Neuronal stem cell (in vitro differentiated cells): ENCODE measurements around the gene LSM6.

ENCODE experiments used
- DNase-seq: peaks from one replicate; pipeline ENCODE4 v3.0.0-alpha.2; 2013; ENCODE audit warnings: low spot score
- H2AFZ ChIP-seq: one replicate; pipeline ENCODE4 v1.6.1; 2013; ENCODE audit warnings: mild to moderate bottlenecking, low read length, inconsistent platforms
- H2AK5ac ChIP-seq: 2 replicates; pipeline ENCODE4 v1.6.1; 2013; ENCODE audit warnings: low read depth, mild to moderate bottlenecking, inconsistent platforms, low read length, moderate library complexity, mixed read lengths
- H2BK120ac ChIP-seq: 2 replicates; pipeline ENCODE4 v1.6.1; 2013; ENCODE audit warnings: low read depth, mild to moderate bottlenecking, inconsistent platforms, low read length, moderate library complexity, mixed read lengths
- H2BK12ac ChIP-seq: one replicate; pipeline ENCODE4 v1.6.1; 2013; ENCODE audit warnings: low read length, inconsistent platforms
- H2BK15ac ChIP-seq: 2 replicates; pipeline ENCODE4 v1.6.1; 2013; ENCODE audit warnings: mild to moderate bottlenecking, low read length, inconsistent platforms, mixed read lengths
- H2BK5ac ChIP-seq: one replicate; pipeline ENCODE4 v1.6.1; 2013; ENCODE audit warnings: inconsistent platforms, mild to moderate bottlenecking, low read length, moderate library complexity
- H3K14ac ChIP-seq: one replicate; pipeline ENCODE4 v1.6.1; 2013; ENCODE audit warnings: low read length, inconsistent platforms
- H3K18ac ChIP-seq: 2 replicates; pipeline ENCODE4 v1.6.1; 2013; ENCODE audit warnings: low read length, inconsistent platforms
- H3K23ac ChIP-seq: 2 replicates; pipeline ENCODE4 v1.6.1; 2013; ENCODE audit warnings: low read depth, mild to moderate bottlenecking, mixed read lengths, low read length, inconsistent platforms; ENCODE audit not compliant: poor library complexity
- H3K27ac ChIP-seq: replicated peaks from 3 replicates; pipeline ENCODE4 v1.5.1; 2013; ENCODE audit warnings: low read length, inconsistent platforms
- H3K27me3 ChIP-seq, 3 experiments: 2 replicates each; pipeline ENCODE4 v1.6.1; 2013; ENCODE audit warnings: low read length in 3 of 3, mild to moderate bottlenecking in 2 of 3, inconsistent platforms in 1 of 3, low read depth in 1 of 3, mixed read lengths in 1 of 3, moderate library complexity in 1 of 3; ENCODE audit not compliant: control insufficient read depth in 3 of 3, insufficient read depth in 3 of 3
- H3K36me3 ChIP-seq, 2 donors: replicated peaks in 1 of 2; 2 replicates each; pipeline ENCODE4 v1.6.1; 2013; ENCODE audit warnings: low read length in 2 of 2; ENCODE audit not compliant: control insufficient read depth in 2 of 2, insufficient read depth in 2 of 2
- H3K4ac ChIP-seq: 2 replicates; pipeline ENCODE4 v1.6.1; 2013; ENCODE audit warnings: inconsistent platforms, mild to moderate bottlenecking, low read length, moderate library complexity
- H3K4me1 ChIP-seq, 2 donors: 1 replicate in 1 of 2; 2 replicates in 1 of 2; pipeline ENCODE4 v1.6.1; 2013; ENCODE audit warnings: low read length in 2 of 2, low read depth in 1 of 2; ENCODE audit not compliant: control insufficient read depth in 2 of 2, insufficient read depth in 1 of 2
- H3K4me2 ChIP-seq: one replicate; pipeline ENCODE4 v1.6.1; 2013; ENCODE audit warnings: mild to moderate bottlenecking, low read length, inconsistent platforms; ENCODE audit not compliant: insufficient read depth, poor library complexity, severe bottlenecking
- H3K4me3 ChIP-seq, 2 donors: 2 replicates each; pipeline ENCODE4 v1.5.1; 2013; ENCODE audit warnings: low read length in 2 of 2, mild to moderate bottlenecking in 2 of 2, inconsistent platforms in 1 of 2, moderate library complexity in 1 of 2
- H3K79me1 ChIP-seq: one replicate; pipeline ENCODE4 v1.6.1; 2013; ENCODE audit warnings: low read depth, mild to moderate bottlenecking, inconsistent platforms, low read length, moderate library complexity
- H3K9ac ChIP-seq: one replicate; pipeline ENCODE4 v1.6.1; 2013; ENCODE audit warnings: mild to moderate bottlenecking, low read depth, low read length, inconsistent platforms; ENCODE audit not compliant: poor library complexity
- H3K9me3 ChIP-seq, 2 donors: replicated peaks in 1 of 2; 2 replicates each; pipeline versions ENCODE3 to v1.6.1; 2013; ENCODE audit warnings: low read length in 2 of 2, mild to moderate bottlenecking in 2 of 2, inconsistent platforms in 1 of 2, low read depth in 1 of 2, mixed read lengths in 1 of 2, moderate library complexity in 1 of 2; ENCODE audit not compliant: control insufficient read depth in 2 of 2, insufficient read depth in 1 of 2
- H4K8ac ChIP-seq: one replicate; pipeline ENCODE4 v1.6.1; 2013; ENCODE audit warnings: low read depth, mild to moderate bottlenecking, inconsistent platforms, low read length, moderate library complexity
- H4K91ac ChIP-seq: one replicate; pipeline ENCODE4 v1.6.1; 2013; ENCODE audit warnings: low read length, low read depth, mild to moderate bottlenecking, inconsistent platforms; ENCODE audit not compliant: poor library complexity
- WGBS, 2 donors: extraction: QIAGEN DNeasy Blood & Tissue Kit; methylation state at CpG; one replicate each; pipeline ENCODE4 v1.1.7; 2013; ENCODE audit warnings: missing lambda C conversion rate in 2 of 2, mixed read lengths in 1 of 2; ENCODE audit not compliant: insufficient read length in 2 of 2, insufficient replicate concordance in 1 of 2; ENCODE audit errors: extremely low coverage in 2 of 2; 5-methylcytosine and 5-hydroxymethylcytosine counted together

Gene LSM6

GRCh38 chr4:146183209-146183608, 7.7 kb downstream of the LSM6 start:
- no peak overlapping the region for H3K4ac ChIP-seq
- no peaks in the 10 kb centered on the region for H3K4me1 ChIP-seq
- H3K79me1 ChIP-seq, result no peaks in the 10 kb centered on the region
- peaks cover 6 to 82% of the 10 kb centered on the region in 2 donors for H3K36me3 ChIP-seq
- H3K14ac ChIP-seq, result no peak overlapping the region
- no CpG with 5 or more reads among the region's 2 CpGs for WGBS, 2 donors
- no peaks in the 10 kb centered on the region for H3K27me3 ChIP-seq
- no peak overlapping the region for H2BK12ac ChIP-seq
- no peak overlapping the region for H3K27ac ChIP-seq
- H4K91ac ChIP-seq, result no peak overlapping the region
- no peak overlapping the region for H4K8ac ChIP-seq
- H3K9ac ChIP-seq, result no peak overlapping the region
- no peak overlapping the region for H3K18ac ChIP-seq
- no peak overlapping the region for H2BK15ac ChIP-seq
- H3K4me2 ChIP-seq, result no peak overlapping the region
- no peak for DNase-seq
- no peak overlapping the region for H2BK5ac ChIP-seq
- no peak overlapping the region for H2AK5ac ChIP-seq
- no peak overlapping the region for H3K23ac ChIP-seq
- H3K4me3 ChIP-seq, result no peak overlapping the region
- no peak overlapping the region for H2AFZ ChIP-seq
- H3K9me3 ChIP-seq, result no peaks in the 10 kb centered on the region
- H2BK120ac ChIP-seq, result no peak overlapping the region

- Histone ChIP-seq H3K27ac (no peak overlapping the region), H4K91ac (no peak overlapping the region), H3K4ac (no peak overlapping the region), H3K4me2 (no peak overlapping the region), H2AK5ac (no peak overlapping the region), H2BK5ac (no peak overlapping the region), H3K36me3 (peaks cover 13 to 88% of the 10 kb centered on the region in 2 donors), H2BK120ac (no peak overlapping the region), H3K18ac (no peak overlapping the region), H3K4me3 (no peak overlapping the region), H3K23ac (no peak overlapping the region), H3K27me3 (no peaks in the 10 kb centered on the region), H4K8ac (no peak overlapping the region), H2BK15ac (no peak overlapping the region), H2BK12ac (no peak overlapping the region), H3K4me1 (no peaks in the 10 kb centered on the region), H3K79me1 (no peaks in the 10 kb centered on the region), H2AFZ (no peak overlapping the region), H3K9me3 (no peaks in the 10 kb centered on the region), H3K14ac (no peak overlapping the region), H3K9ac (no peak overlapping the region)
- DNase-seq, result no peak
- WGBS, 2 donors, result no CpG with 5 or more reads among the region's 4 CpGs
These were observed 10.5 kb downstream of the LSM6 start for GRCh38 chr4:146186041-146186440.

- H3K79me1 ChIP-seq, result no peaks in the 10 kb centered on the region
- no peak overlapping the region for H3K23ac ChIP-seq
- no peak overlapping the region for H3K14ac ChIP-seq
- no peaks in the 10 kb centered on the region for H3K9me3 ChIP-seq
- no peak overlapping the region for H2BK15ac ChIP-seq
- H3K4me2 ChIP-seq, result no peak overlapping the region
- no peak overlapping the region for H3K27ac ChIP-seq
- H3K9ac ChIP-seq, result no peak overlapping the region
- no peaks in the 10 kb centered on the region for H3K4me1 ChIP-seq
- no peak overlapping the region for H2BK12ac ChIP-seq
- H2BK5ac ChIP-seq, result no peak overlapping the region
- H2AFZ ChIP-seq, result no peak overlapping the region
- H3K27me3 ChIP-seq, result no peaks in the 10 kb centered on the region
- H3K4me3 ChIP-seq, result no peak overlapping the region
- H4K91ac ChIP-seq, result no peak overlapping the region
- no peak overlapping the region for H3K18ac ChIP-seq
- H4K8ac ChIP-seq, result no peak overlapping the region
- no CpG with 5 or more reads among the region's 3 CpGs for WGBS, 2 donors
- no peak overlapping the region for H2BK120ac ChIP-seq
- H3K4ac ChIP-seq, result no peak overlapping the region
- H2AK5ac ChIP-seq, result no peak overlapping the region
- no peak for DNase-seq
- H3K36me3 ChIP-seq, result peaks cover 13 to 91% of the 10 kb centered on the region in 2 donors
These were observed 11.1 kb downstream of the LSM6 start for GRCh38 chr4:146186596-146186995.

GRCh38 chr4:146190456-146190855, 14.9 kb downstream of the LSM6 start:
- H4K91ac ChIP-seq, result no peak overlapping the region
- no peak overlapping the region for H2AK5ac ChIP-seq
- no peak overlapping the region for H2BK120ac ChIP-seq
- no peak overlapping the region for H3K9ac ChIP-seq
- H2BK5ac ChIP-seq, result no peak overlapping the region
- WGBS, 2 donors, result no CpG with 5 or more reads among the region's 2 CpGs
- no peak overlapping the region for H3K23ac ChIP-seq
- H3K79me1 ChIP-seq, result no peaks in the 10 kb centered on the region
- H2BK15ac ChIP-seq, result no peak overlapping the region
- H4K8ac ChIP-seq, result no peak overlapping the region
- H3K27me3 ChIP-seq, result no peaks in the 10 kb centered on the region
- H3K14ac ChIP-seq, result no peak overlapping the region
- no peak for DNase-seq
- H3K9me3 ChIP-seq, result no peaks in the 10 kb centered on the region
- H3K4me2 ChIP-seq, result no peak overlapping the region
- no peak overlapping the region for H3K4ac ChIP-seq
- H3K36me3 ChIP-seq, result peaks cover 17 to 77% of the 10 kb centered on the region in 2 donors
- no peak overlapping the region for H3K27ac ChIP-seq
- H3K4me3 ChIP-seq, result no peak overlapping the region
- H3K18ac ChIP-seq, result no peak overlapping the region
- H3K4me1 ChIP-seq, result peaks cover 0 to under 1% of the 10 kb centered on the region in 2 donors
- no peak overlapping the region for H2BK12ac ChIP-seq
- no peak overlapping the region for H2AFZ ChIP-seq
